ENCODE data around the gene PCNT.

Gene PCNT

DNA sequence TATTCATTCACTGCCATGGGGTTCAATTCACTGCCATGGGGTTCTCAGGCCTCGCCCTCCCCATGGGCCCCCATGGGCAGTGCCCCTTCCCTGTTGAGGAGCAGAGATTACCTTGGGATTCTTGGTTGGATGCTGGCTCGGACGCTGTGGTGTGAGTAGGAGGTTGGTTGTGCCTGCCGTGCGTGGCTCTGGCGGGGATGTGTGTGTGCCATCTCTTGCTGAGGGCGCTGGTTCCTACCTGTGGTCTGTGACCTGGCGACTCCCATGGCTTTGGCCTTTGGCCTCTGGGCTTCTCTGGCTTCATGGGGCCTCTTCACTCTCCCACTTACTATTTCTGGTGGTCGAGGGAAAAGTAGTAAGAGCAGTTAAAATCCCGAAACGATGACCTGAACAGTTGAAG is 42.1 kb downstream of the PCNT start:
- TF ChIP-seq, protein P1, sequence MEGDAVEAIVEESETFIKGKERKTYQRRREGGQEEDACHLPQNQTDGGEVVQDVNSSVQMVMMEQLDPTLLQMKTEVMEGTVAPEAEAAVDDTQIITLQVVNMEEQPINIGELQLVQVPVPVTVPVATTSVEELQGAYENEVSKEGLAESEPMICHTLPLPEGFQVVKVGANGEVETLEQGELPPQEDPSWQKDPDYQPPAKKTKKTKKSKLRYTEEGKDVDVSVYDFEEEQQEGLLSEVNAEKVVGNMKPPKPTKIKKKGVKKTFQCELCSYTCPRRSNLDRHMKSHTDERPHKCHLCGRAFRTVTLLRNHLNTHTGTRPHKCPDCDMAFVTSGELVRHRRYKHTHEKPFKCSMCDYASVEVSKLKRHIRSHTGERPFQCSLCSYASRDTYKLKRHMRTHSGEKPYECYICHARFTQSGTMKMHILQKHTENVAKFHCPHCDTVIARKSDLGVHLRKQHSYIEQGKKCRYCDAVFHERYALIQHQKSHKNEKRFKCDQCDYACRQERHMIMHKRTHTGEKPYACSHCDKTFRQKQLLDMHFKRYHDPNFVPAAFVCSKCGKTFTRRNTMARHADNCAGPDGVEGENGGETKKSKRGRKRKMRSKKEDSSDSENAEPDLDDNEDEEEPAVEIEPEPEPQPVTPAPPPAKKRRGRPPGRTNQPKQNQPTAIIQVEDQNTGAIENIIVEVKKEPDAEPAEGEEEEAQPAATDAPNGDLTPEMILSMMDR (conservative IDR thresholded peaks at IDR 0.05; ENCODE audit: low read length), result no peak
- no peak overlapping the region for H3K4me3 ChIP-seq (ENCODE audit: low read length)
- no peak for DNase-seq (ENCODE audit: low read depth)

DNA sequence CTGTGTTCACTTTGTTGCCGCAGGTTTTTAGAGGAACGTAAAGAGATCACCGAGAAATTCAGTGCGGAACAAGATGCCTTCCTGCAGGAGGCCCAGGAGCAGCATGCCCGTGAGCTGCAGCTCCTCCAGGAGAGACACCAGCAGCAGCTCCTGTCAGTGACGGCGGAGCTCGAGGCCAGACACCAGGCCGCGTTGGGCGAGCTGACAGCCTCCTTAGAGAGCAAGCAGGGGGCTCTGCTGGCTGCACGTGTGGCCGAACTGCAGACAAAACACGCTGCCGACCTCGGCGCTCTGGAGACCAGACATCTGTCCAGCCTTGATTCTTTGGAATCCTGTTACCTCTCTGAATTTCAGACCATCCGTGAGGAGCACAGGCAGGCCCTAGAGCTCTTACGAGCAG is 42.6 kb downstream of the PCNT start:
- DNase-seq (ENCODE audit: low read depth), result no peak
- TF ChIP-seq, protein P1 (conservative IDR thresholded peaks at IDR 0.05; ENCODE audit: low read length), result no peak
- no peak overlapping the region for H3K4me3 ChIP-seq (ENCODE audit: low read length)

DNA sequence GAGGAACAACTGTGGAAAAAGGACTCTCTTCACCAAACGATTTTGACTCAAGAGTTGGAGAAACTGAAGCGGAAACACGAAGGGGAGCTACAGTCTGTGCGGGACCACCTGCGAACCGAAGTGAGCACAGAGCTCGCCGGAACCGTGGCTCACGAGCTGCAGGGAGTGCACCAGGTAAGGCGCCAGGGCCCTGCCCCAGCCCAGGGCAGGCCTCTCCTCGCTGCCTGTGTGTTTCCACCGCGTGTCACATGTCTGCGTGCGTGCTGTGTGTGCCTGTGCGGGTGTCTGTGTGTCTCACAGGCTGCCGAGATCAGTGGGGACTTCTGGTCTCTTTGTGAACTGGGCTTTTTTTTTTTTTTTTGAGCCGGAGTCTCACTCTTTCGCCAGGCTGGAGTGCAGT is 43.0 kb downstream of the PCNT start:
- DNase-seq (ENCODE audit: low read depth), result no peak
- H3K4me3 ChIP-seq (ENCODE audit: low read length), result no peak overlapping the region
- TF ChIP-seq, protein P1 (conservative IDR thresholded peaks at IDR 0.05; ENCODE audit: low read length), result no peak

DNA sequence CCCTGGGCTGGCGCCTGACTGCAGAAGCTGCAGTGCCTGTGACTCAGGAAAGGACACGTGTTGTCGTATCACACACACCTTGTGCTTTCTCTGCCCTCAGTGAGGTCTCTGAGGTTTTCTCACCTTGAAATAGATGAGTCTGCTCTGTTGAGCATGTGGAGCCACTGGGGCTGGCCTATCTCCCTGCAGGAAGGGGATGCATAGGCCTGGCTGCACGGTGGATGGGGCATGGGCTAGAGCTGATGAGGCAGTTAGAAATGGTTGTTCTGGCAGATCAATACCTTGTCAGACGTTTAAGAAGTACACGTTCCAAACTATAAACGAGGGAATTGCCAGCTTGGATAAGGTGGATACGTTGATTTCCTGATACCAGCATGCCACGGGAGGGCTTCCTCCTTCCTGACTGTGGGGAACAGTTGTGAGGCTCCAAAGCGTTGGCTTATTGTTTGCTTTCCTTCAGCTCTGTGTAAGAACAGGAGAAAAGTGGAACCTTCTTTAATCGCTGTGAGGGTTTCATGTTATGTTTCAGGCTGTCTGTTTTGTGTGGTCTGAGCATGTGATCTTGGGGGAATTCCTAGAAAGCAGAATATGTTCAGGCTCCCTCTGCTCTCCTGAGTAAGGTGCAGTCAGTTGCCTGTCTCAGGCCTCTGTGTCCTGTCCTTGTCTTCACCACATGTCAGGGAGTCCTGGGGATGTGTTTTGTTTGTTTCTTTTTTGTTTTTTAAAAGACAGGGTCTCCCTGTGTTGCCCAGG is 44.8 kb downstream of the PCNT start:
- TF ChIP-seq, protein P1 (conservative IDR thresholded peaks at IDR 0.05; ENCODE audit: low read length), result no peak
- H3K4me3 ChIP-seq (ENCODE audit: low read length), result no peak overlapping the region
- DNase-seq (ENCODE audit: low read depth), result no peak

DNA sequence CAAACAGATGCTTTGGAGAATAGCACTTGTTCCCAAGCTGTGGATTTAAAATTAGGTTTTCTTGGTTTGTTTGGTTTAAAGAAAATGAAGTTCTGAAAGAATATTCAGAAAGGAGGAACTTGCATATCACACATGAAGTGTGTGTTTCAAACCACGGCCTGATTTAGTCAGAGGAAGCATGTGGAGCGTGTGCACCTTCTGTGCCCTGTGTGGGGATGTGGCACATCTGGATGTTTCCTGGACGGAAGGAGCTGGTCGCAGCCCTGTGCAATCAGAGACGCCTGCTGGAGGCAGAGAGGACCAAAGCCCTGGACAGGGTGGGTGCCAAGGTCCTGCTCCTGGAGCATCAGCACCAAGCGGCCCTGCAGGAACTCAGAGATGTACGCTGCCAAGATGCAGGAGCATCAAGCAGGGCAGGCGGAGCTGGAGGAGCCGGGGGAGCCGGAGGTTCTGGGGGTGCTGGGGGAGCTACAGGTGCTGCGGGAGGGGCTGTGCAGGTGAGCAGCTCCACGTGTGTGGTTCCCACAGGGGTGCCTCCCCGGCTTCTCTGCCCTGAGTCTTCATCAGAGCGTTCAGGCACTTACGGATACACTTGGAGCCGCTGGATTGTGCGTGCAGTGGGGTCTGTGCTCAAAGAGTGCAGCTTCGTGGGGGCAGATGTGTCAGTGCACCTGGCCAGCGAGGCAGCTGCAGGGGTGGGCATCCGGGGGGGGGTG is 45.7 kb downstream of the PCNT start:
- DNase-seq (ENCODE audit: low read depth), result no peak
- no peak overlapping the region for H3K4me3 ChIP-seq (ENCODE audit: low read length)
- TF ChIP-seq, protein P1 (conservative IDR thresholded peaks at IDR 0.05; ENCODE audit: low read length), result no peak

DNA sequence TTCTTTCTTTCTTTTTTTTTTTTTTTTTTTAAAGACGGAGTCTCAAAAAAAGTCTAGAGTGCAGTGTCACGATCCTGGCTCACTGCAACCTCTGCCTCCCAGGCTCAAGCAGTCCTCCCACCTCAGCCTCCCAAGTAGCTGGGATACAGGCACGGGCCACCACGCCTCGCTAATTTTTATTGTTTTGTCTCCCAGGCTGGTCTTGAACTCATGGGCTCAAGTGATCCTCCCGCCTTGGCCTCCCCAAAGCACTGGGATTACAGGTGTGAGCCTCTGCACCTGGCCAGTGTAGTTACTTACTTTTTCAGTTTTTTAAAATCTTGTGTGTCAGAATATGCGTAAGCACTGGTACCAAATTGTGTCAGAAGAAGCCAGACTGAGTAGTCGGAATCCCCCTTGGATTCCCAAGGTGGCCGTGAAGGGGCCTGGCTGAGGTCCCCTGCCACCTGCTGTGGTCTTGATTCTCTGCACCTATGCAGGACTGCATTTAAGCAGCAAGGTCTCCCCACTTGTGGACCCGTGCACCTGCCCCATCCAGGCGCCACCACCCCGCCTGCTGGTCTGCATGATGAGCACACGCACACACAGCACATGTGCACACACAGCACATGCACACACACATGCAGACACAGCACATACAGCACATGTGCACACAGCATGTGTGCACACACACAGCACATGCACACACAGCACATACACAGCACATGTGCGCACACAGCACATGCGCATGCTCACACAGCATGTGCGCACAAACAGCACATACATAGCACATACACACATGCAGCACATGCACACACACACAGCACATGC is 47.5 kb downstream of the PCNT start:
- H3K4me3 ChIP-seq (ENCODE audit: low read length), result no peak overlapping the region
- no peak for DNase-seq (ENCODE audit: low read depth)
- TF ChIP-seq, protein P1 (conservative IDR thresholded peaks at IDR 0.05; ENCODE audit: low read length), result no peak
